Large intestine (tissue), 12 donors: ENCODE data around the gene TREX2. TPM values are rescaled to one million over a fixed set of nuclear protein-coding genes. Genes with fewer than 3 reads are reported as not detected.

ENCODE experiments used
- DNase-seq, 2 donors: peaks; one replicate each; pipeline versions ENCODE4 v3.0.0 to v3.0.0-alpha.2; 2013
- H3K27ac ChIP-seq: one replicate; pipeline ENCODE4 v1.5.1; 2013; ENCODE audit warnings: low read length
- H3K27me3 ChIP-seq: 2 replicates; pipeline ENCODE4 v1.6.1; 2013; ENCODE audit warnings: low read length; ENCODE audit not compliant: control insufficient read depth, insufficient read depth
- H3K36me3 ChIP-seq: 2 replicates; pipeline ENCODE4 v1.6.1; 2013; ENCODE audit warnings: low read length; ENCODE audit not compliant: control insufficient read depth, insufficient read depth
- H3K4me1 ChIP-seq: one replicate; pipeline ENCODE4 v1.6.1; 2013; ENCODE audit warnings: low read length; ENCODE audit not compliant: control insufficient read depth, insufficient read depth
- H3K4me3 ChIP-seq: one replicate; pipeline ENCODE4 v1.5.1; 2013; ENCODE audit warnings: low read length
- H3K9me3 ChIP-seq: one replicate; pipeline ENCODE4 v1.6.1; 2013; ENCODE audit warnings: mild to moderate bottlenecking, low read depth, low read length, moderate library complexity; ENCODE audit not compliant: control insufficient read depth
- WGBS: methylation state at CpG from one replicate; pipeline ENCODE4 v1.1.5; 2013; ENCODE audit warnings: low lambda C conversion rate; ENCODE audit not compliant: insufficient coverage; 5-methylcytosine and 5-hydroxymethylcytosine counted together
- long read RNA-seq, 11 donors: transcript quantifications; one replicate each; lab custom pipeline, GENCODE V29; 2026
- polyA plus RNA-seq: library from polyadenylated mRNA; unstranded; fragments of 120-200 nt; gene quantifications from one replicate; pipeline ENCODE4 v1.2.1, GENCODE V29; 2013

TREX2 gene, protein sequence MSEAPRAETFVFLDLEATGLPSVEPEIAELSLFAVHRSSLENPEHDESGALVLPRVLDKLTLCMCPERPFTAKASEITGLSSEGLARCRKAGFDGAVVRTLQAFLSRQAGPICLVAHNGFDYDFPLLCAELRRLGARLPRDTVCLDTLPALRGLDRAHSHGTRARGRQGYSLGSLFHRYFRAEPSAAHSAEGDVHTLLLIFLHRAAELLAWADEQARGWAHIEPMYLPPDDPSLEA
- polyA plus RNA-seq, result 0.30 TPM
- long read RNA-seq, donor 1, partial matches to known transcripts, result 5 of 5 reads
- long read RNA-seq, donor 1, other reads (novel, unspliced or antisense), result 0 of 5 reads
- long read RNA-seq, donor 2, result 0 reads
- long read RNA-seq, donor 3, result 0 reads
- long read RNA-seq, donor 4, result 0 reads
- long read RNA-seq, donor 5, result 0 reads
- long read RNA-seq, donor 6, result 0 reads
- long read RNA-seq, donor 7, result 0 reads
- long read RNA-seq, donor 8, result 0 reads
- long read RNA-seq, donor 9, result 0 reads
- long read RNA-seq, donor 10, result 0 reads
- long read RNA-seq, donor 11, result 0 reads

DNA sequence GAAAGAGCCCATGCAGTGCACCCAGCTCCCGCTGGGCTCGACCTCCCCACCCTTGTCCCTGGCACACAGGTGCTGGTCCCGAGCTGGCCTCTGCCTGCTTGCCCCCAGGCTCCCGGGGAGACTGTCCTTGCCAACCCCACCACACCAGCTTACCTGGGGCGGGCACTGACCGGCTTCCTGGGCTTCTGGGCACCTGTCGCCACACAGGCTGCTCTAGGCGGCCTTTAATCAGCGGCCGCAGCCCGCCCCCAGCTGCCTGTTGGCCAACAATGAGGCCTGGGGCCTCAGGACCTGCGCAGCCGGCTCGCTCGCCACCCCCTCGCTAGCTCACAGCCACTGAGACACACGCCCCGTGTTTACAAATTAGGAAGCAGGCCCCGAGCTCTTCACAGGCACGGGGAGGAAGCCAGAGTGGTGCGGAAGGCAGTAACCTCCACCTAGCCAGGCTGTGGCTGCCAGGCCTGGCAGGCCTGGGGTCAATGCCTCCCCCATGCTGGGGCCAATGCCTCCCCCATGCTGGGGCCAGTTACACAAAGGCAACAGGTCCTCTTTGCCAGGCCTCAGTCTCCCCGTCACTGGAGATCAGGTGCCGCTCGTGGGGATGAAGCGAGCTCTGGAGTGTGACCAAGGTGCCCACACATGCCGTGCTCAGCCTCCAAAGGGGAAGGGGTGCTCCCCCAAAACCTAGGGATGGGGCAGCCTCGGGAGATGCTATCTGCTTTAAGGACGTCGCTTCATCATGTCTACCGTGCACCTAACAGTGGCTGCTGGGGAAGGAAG is at the start of gene TREX2:
Gene TREX2 (minus strand): TSS at position 201 of the 780 bp plus-strand sequence. CDS start 626 bp downstream, outside the sequence.
- Histone ChIP-seq H3K9me3 (no peaks in the 10 kb centered on the region), H3K4me1 (no peaks in the 10 kb centered on the region), H3K27me3 (no peaks in the 10 kb centered on the region), H3K27ac (no peak within 1 kb of the TSS), H3K36me3 (no peaks in the 10 kb centered on the region), H3K4me3 (no peak within 1 kb of the TSS)
- DNase-seq, result no peak
- no CpG with 5 or more reads among the region's 30 CpGs for WGBS

DNA sequence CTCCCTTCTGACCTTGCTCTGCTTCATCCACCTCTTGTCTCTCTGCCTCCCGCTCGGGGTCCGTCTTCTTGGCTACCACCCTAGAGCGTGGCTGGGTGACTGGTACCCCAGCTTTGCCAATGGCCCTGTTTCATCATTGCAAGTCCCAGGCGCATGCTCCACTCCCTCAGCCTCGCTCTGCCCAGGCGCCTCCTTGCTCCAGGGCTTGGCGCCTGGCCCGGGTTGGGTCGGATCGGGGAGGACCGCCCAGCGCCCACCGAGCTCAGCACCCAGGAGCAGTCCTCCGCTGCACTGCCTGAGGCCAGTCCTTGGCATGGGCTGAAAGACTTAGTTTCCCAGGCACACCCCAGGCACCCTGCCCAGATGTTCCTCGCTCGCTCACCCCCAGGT is 49.5 kb upstream of the TREX2 start:
- WGBS, result no CpG with 5 or more reads among the region's 17 CpGs
- no peaks in the 10 kb centered on the region for H3K36me3 ChIP-seq
- DNase-seq, result no peak
- peak overlapping the region; percentile 30 for H3K4me3 ChIP-seq
- no peaks in the 10 kb centered on the region for H3K27me3 ChIP-seq
- H3K4me1 ChIP-seq, result peaks cover 23% of the 10 kb centered on the region
- H3K27ac ChIP-seq, result no peak overlapping the region
- H3K9me3 ChIP-seq, result no peaks in the 10 kb centered on the region

DNA sequence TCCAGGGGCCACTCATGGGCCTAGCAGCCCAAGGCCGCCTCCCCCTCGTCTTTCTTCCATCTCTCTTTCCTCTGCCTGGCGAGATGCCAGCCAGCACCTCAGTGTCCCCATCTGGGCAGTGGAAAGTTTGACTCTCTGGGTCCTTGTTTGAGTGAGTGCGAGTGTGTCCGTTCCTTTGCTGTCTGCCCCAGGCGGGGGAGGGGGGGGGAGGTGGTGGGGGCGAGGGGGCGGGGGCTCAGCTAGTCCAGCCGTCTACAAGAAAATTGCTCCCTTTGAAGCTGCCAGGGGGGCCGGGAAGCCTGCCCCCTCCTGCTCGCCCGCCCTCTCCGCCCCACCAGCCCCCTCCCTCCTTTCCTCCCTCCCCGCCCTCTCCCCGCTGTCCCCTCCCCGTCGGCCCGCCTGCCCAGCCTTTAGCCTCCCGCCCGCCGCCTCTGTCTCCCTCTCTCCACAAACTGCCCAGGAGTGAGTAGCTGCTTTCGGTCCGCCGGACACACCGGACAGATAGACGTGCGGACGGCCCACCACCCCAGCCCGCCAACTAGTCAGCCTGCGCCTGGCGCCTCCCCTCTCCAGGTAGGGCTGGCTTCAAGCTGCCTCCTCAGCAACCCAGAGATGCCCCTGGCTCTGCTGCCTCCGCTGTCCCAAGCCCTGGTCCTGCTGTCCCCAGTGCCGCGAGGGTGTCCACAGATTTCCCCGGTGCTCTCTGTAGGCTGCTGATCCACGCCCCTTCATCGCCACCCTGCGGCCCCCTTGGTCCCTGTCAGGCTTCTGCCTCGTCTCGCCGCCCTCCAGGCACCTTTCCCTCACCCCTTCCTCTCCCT is 48.9 kb upstream of the TREX2 start, which contains the start of gene BGN:
Gene BGN (plus strand): TSS at position 440 of the 821 bp plus-strand sequence. CDS start 9,652 bp downstream, outside the sequence.
- Histone ChIP-seq H3K27me3 (no peaks in the 10 kb centered on the region), H3K36me3 (no peaks in the 10 kb centered on the region), H3K27ac (no peak within 1 kb of the TSS), H3K4me3 (peak within 1 kb of the TSS; percentile 30), H3K4me1 (peaks cover 23% of the 10 kb centered on the region), H3K9me3 (no peaks in the 10 kb centered on the region)
- WGBS, result no CpG with 5 or more reads among the region's 41 CpGs
- DNase-seq, result peak in 1 of 2 donors; percentile 37

- no peak overlapping the region for H3K4me3 ChIP-seq
- H3K27me3 ChIP-seq, result no peaks in the 10 kb centered on the region
- H3K9me3 ChIP-seq, result no peaks in the 10 kb centered on the region
- no peak for DNase-seq
- no peak overlapping the region for H3K27ac ChIP-seq
- no peaks in the 10 kb centered on the region for H3K36me3 ChIP-seq
- peaks cover 26% of the 10 kb centered on the region for H3K4me1 ChIP-seq
- no CpG with 5 or more reads among the region's 12 CpGs for WGBS
These were observed 48.2 kb upstream of the TREX2 start for GRCh38 chrX:153494061-153494460.

DNA sequence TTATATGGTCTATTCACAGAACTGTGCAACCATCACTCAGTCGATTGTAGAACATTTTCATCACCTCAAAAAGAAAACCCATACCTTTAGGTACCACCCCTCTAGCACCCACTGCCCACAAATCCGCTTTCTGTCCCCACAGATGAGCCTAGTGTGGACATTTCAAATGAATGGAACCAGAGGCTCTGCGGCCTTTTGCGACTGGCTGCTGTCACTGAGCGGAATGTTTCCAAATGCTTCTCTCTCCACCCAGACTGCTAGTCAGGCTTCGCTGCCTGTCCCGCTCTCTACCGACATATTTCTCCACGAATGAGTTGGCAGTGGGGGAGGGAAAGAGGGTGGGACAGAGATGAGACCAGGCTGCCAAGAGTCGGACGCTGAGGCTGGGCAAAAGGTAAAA is 47.2 kb upstream of the TREX2 start:
- H3K9me3 ChIP-seq, result no peaks in the 10 kb centered on the region
- peaks cover 36% of the 10 kb centered on the region for H3K4me1 ChIP-seq
- DNase-seq, result no peak
- WGBS, result no CpG with 5 or more reads among the region's 11 CpGs
- no peaks in the 10 kb centered on the region for H3K36me3 ChIP-seq
- H3K4me3 ChIP-seq, result no peak overlapping the region
- no peaks in the 10 kb centered on the region for H3K27me3 ChIP-seq
- no peak overlapping the region for H3K27ac ChIP-seq

DNA sequence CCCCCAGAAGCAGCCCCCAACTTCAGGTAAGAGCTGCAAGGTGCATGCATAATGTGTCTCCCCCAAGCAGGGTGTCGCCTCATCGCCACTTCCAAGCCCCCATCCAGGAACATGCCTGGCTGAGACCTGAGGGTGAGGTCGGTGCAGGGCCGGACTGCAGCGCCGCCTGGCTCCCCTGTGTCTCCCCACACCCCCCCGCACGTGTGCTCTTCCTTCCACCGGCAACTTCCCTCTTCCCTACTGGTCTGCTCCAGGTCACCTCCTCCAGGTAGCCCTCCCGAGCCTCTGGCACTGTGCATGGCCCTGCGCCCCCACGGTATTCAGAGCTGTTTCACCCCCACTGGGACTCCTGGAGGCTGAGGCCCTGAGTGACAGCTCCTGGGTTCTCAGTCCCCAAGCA is 46.7 kb upstream of the TREX2 start:
- Histone ChIP-seq H3K27ac (peak overlapping the region; percentile 67), H3K4me1 (peaks cover 42% of the 10 kb centered on the region), H3K4me3 (no peak overlapping the region), H3K9me3 (no peaks in the 10 kb centered on the region), H3K36me3 (no peaks in the 10 kb centered on the region), H3K27me3 (no peaks in the 10 kb centered on the region)
- no peak for DNase-seq
- no CpG with 5 or more reads among the region's 12 CpGs for WGBS

- DNase-seq, result peak in 1 of 2 donors; percentile 69
- Histone ChIP-seq H3K27me3 (no peaks in the 10 kb centered on the region), H3K4me1 (peaks cover 44% of the 10 kb centered on the region), H3K9me3 (no peaks in the 10 kb centered on the region), H3K36me3 (no peaks in the 10 kb centered on the region), H3K4me3 (no peak overlapping the region), H3K27ac (peak overlapping the region; percentile 67)
- WGBS, result no CpG with 5 or more reads among the region's 11 CpGs
These were observed 46.1 kb upstream of the TREX2 start for GRCh38 chrX:153491918-153492317.

GRCh38 chrX:153491351-153491914 is 45.6 kb upstream of the TREX2 start:
- no CpG with 5 or more reads among the region's 10 CpGs for WGBS

GRCh38 chrX:153490217-153490930 is 44.5 kb upstream of the TREX2 start:
- Histone ChIP-seq H3K36me3 (no peaks in the 10 kb centered on the region), H3K4me1 (peaks cover 47% of the 10 kb centered on the region), H3K27me3 (no peaks in the 10 kb centered on the region), H3K4me3 (no peak overlapping the region), H3K27ac (peak overlapping the region; percentile 67), H3K9me3 (no peaks in the 10 kb centered on the region)
- no CpG with 5 or more reads among the region's 20 CpGs for WGBS
- peak in 1 of 2 donors; percentile 68 for DNase-seq

More at GRCh38 chrX:153491351-153491914, 45.6 kb upstream of the TREX2 start:
- H3K27ac ChIP-seq, result peak overlapping the region; percentile 67
- H3K4me1 ChIP-seq, result peaks cover 44% of the 10 kb centered on the region
- H3K36me3 ChIP-seq, result no peaks in the 10 kb centered on the region
- peak in 1 of 2 donors; percentile 44 for DNase-seq
- H3K9me3 ChIP-seq, result no peaks in the 10 kb centered on the region
- H3K4me3 ChIP-seq, result no peak overlapping the region
- H3K27me3 ChIP-seq, result no peaks in the 10 kb centered on the region
